ENCODE data around the gene PAPOLG. TPM values are rescaled to one million over a fixed set of nuclear protein-coding genes. Genes with fewer than 3 reads are reported as not detected.

Gene PAPOLG
- total RNA-seq, 1 experiment from 2014 or later, result 14.4 TPM

DNA sequence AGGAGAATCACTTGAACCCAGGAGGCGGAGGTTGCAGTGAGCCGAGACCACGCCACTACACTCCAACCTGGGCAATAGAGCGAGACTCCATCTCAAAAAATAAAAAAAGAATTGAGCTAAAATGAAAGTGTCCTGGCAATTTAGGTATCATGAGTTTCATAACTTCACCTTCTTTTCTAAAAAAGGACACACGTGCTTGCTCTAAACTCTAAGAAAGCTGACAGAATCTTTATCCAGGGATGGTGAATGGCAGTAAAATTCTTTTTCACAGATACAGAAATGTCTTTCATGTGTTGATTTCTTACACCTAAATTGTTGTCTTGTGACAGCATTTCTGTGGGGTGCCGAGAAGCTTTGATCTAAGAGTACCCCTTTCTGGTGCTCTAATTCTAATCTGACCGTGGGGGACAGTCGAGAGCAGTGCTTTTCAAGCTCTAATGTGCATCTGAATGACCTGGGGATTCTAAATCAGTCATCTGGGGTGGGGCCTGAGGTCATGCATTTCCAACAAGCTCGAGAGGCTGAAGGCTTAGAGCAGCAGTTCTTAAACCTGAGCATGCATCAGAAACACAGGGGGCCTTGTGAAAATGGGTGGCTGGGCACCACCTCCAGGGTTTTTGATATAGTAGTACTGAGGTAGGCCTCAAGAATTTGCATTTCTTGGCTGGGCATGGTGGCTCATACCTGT is 83.2 kb downstream of the PAPOLG start:
- intact Hi-C loops (cut with micrococcal nuclease; ENCODE audit: unreplicated experiment), result no loop called here
- peaks cover 44% of the 10 kb centered on the region for H3K27me3 Mint-ChIP-seq (ENCODE audit: unreplicated experiment)
- H3K36me3 Mint-ChIP-seq (ENCODE audit: insufficient read depth, unreplicated experiment), result peaks cover 5% of the 10 kb centered on the region
- BruUV-seq (replicated peaks), result no TSS peak
- H3K4me3 Mint-ChIP-seq (ENCODE audit: low read depth, unreplicated experiment), result no peak overlapping the region
- DNase-seq, result no peak
- no peaks in the 10 kb centered on the region for H3K9me3 Mint-ChIP-seq (ENCODE audit: low read depth, unreplicated experiment)
- H3K4me1 Mint-ChIP-seq (ENCODE audit: low read depth, unreplicated experiment), result no peaks in the 10 kb centered on the region
- TF ChIP-seq, protein P1, sequence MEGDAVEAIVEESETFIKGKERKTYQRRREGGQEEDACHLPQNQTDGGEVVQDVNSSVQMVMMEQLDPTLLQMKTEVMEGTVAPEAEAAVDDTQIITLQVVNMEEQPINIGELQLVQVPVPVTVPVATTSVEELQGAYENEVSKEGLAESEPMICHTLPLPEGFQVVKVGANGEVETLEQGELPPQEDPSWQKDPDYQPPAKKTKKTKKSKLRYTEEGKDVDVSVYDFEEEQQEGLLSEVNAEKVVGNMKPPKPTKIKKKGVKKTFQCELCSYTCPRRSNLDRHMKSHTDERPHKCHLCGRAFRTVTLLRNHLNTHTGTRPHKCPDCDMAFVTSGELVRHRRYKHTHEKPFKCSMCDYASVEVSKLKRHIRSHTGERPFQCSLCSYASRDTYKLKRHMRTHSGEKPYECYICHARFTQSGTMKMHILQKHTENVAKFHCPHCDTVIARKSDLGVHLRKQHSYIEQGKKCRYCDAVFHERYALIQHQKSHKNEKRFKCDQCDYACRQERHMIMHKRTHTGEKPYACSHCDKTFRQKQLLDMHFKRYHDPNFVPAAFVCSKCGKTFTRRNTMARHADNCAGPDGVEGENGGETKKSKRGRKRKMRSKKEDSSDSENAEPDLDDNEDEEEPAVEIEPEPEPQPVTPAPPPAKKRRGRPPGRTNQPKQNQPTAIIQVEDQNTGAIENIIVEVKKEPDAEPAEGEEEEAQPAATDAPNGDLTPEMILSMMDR (IDR thresholded peaks at IDR 0.05; ENCODE audit: unreplicated experiment), result no peak
- CTCF ChIA-PET, result no interaction called here
- H3K27ac Mint-ChIP-seq (ENCODE audit: unreplicated experiment), result no peak overlapping the region

DNA sequence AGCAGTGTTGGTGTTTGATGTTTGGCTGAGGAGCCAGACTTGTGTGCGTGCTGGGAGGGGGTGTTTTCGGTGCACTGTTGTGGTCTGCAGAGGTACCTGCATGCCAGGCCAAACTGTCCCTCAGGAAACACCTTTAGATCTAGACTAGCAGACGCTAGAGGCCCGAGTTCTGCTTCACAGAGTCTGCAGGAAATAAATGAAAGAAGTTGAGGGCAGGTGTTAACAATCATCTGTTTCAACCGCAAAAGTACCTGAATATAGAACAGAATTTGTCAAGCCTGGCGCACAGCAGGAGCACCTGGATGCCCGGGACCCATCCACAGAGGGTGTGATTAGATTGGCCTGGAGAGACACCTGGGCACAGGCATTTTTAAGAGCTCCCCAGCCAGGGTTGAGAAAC is 84.8 kb downstream of the PAPOLG start:
- DNase-seq, result no peak
- Mint-ChIP-seq H3K4me1 (ENCODE audit: low read depth, unreplicated experiment) (no peaks in the 10 kb centered on the region), H3K4me3 (ENCODE audit: low read depth, unreplicated experiment) (no peak overlapping the region), H3K36me3 (ENCODE audit: insufficient read depth, unreplicated experiment) (no peaks in the 10 kb centered on the region), H3K27me3 (ENCODE audit: unreplicated experiment) (peaks cover 27% of the 10 kb centered on the region), H3K9me3 (ENCODE audit: low read depth, unreplicated experiment) (no peaks in the 10 kb centered on the region), H3K27ac (ENCODE audit: unreplicated experiment) (no peak overlapping the region)
- intact Hi-C loops (cut with micrococcal nuclease; ENCODE audit: unreplicated experiment), result no loop called here
- CTCF ChIA-PET, result no interaction called here
- TF ChIP-seq, protein P1 (IDR thresholded peaks at IDR 0.05; ENCODE audit: unreplicated experiment), result no peak
- BruUV-seq (replicated peaks), result no TSS peak

DNA sequence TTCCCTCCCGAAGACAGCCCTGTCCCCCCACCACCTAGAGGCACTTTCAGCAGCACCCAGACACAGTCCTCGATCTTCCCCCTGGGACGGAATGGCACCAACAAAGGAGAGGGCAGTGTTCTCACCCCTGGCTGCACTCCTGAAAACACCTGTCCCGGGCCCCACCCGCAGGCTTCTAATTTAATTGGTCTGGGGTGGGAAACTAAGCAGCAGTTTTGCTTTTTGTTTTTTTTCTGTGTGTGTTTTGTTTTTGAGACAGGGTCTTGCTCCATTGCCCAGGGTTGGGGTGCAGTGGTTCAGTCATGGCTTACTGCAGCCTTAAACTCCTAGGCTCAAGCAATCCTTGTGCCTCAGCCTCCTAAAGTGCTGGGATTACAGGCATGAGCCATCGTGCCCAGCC is 86.9 kb downstream of the PAPOLG start:
- no peak for DNase-seq
- peaks cover 24% of the 10 kb centered on the region for H3K27me3 Mint-ChIP-seq (ENCODE audit: unreplicated experiment)
- H3K4me3 Mint-ChIP-seq (ENCODE audit: low read depth, unreplicated experiment), result no peak overlapping the region
- TF ChIP-seq, protein P1 (IDR thresholded peaks at IDR 0.05; ENCODE audit: unreplicated experiment), result no peak
- H3K4me1 Mint-ChIP-seq (ENCODE audit: low read depth, unreplicated experiment), result no peaks in the 10 kb centered on the region
- CTCF ChIA-PET, result no interaction called here
- H3K27ac Mint-ChIP-seq (ENCODE audit: unreplicated experiment), result no peak overlapping the region
- H3K9me3 Mint-ChIP-seq (ENCODE audit: low read depth, unreplicated experiment), result no peaks in the 10 kb centered on the region
- intact Hi-C loops (cut with micrococcal nuclease; ENCODE audit: unreplicated experiment), result no loop called here
- no TSS peak for BruUV-seq (replicated peaks)
- no peaks in the 10 kb centered on the region for H3K36me3 Mint-ChIP-seq (ENCODE audit: insufficient read depth, unreplicated experiment)

DNA sequence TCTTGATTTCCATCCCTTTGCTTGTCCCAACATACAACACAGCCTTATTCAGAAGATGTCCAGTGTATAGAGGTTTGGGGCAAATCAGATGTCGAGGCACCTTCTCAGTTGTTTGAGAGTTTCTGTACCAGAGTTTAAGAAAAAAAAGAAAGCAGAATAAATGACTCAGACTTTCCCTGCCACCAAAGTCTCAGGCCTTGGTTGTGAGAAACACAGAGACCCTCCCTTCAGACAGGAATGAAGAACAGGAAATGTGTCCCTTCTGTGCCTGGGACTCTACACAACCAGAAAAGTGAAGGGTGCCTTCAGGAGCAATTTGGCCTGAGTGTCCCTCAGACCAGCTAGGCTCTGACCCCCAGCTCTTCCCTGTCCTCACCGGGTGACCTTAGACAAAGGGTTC is 88.0 kb downstream of the PAPOLG start:
- Mint-ChIP-seq H3K27me3 (ENCODE audit: unreplicated experiment) (peaks cover 13% of the 10 kb centered on the region), H3K4me1 (ENCODE audit: low read depth, unreplicated experiment) (no peaks in the 10 kb centered on the region), H3K4me3 (ENCODE audit: low read depth, unreplicated experiment) (no peak overlapping the region), H3K9me3 (ENCODE audit: low read depth, unreplicated experiment) (no peaks in the 10 kb centered on the region), H3K27ac (ENCODE audit: unreplicated experiment) (no peak overlapping the region), H3K36me3 (ENCODE audit: insufficient read depth, unreplicated experiment) (no peaks in the 10 kb centered on the region)
- CTCF ChIA-PET, result no interaction called here
- intact Hi-C loops (cut with micrococcal nuclease; ENCODE audit: unreplicated experiment), result no loop called here
- no peak for DNase-seq
- TF ChIP-seq, protein P1 (IDR thresholded peaks at IDR 0.05; ENCODE audit: unreplicated experiment), result no peak
- BruUV-seq (replicated peaks), result no TSS peak

Data from Calu3 (cell line).